A673 (cell line): ENCODE measurements around the gene DLX1.

Experiments used
- CTCF ChIP-seq: fragments of 300-800, 200-600 bp; sonication (generic); conservative IDR thresholded peaks from 2 replicates; pipeline ENCODE4 v1.5.1; 2017; ENCODE audit warnings: low read depth, mild to moderate bottlenecking, antibody characterized with exemption, low read length, moderate library complexity, mixed read lengths
- EZH2 ChIP-seq: fragments of 200-600 bp; sonication (generic); IDR thresholded peaks from 2 replicates; pipeline ENCODE4 v1.6.1; 2017; ENCODE audit warnings: borderline replicate concordance, low read depth, mild to moderate bottlenecking, mixed read lengths, antibody characterized with exemption, low read length; ENCODE audit not compliant: poor library complexity, severe bottlenecking

- no peak for TF ChIP-seq CTCF
- no peak for TF ChIP-seq EZH2
Observed at GRCh38 chr2:172046866-172047565, 38.3 kb upstream of the DLX1 start.
